Measurements from ENCODE around the gene ADAT2.
"Not testable (repeated sequence)": the region's sequence is repeated elsewhere in the genome, so short reads cannot be mapped to it uniquely, and the experiment has no call there.

ADAT2 gene

GRCh38 chr6:143468026-143468425, 17.5 kb upstream of the ADAT2 start:
- Histone ChIP-seq H3K9me3 (ENCODE audit: insufficient read depth, low read depth, low read length) (no peaks in the 10 kb centered on the region), H3K4me1 (ENCODE audit: insufficient read depth, low read length) (no peaks in the 10 kb centered on the region), H3K9ac (ENCODE audit: low read depth, low read length) (no peak overlapping the region), H3K36me3 (ENCODE audit: insufficient read depth, low read depth, low read length) (peaks cover 8% of the 10 kb centered on the region), H3K27me3 (ENCODE audit: insufficient read depth, low read length) (no peaks in the 10 kb centered on the region), H3K4me3 (ENCODE audit: low read length) (no peak overlapping the region), H3K27ac (ENCODE audit: low read length) (no peak overlapping the region)

- peaks cover 8% of the 10 kb centered on the region for H3K36me3 ChIP-seq (ENCODE audit: insufficient read depth, low read depth, low read length)
- H3K4me3 ChIP-seq (ENCODE audit: low read length) = no peak overlapping the region
- H3K27ac ChIP-seq (ENCODE audit: low read length) = no peak overlapping the region
- no peaks in the 10 kb centered on the region for H3K9me3 ChIP-seq (ENCODE audit: insufficient read depth, low read depth, low read length)
- H3K9ac ChIP-seq (ENCODE audit: low read depth, low read length) = no peak overlapping the region
- H3K4me1 ChIP-seq (ENCODE audit: insufficient read depth, low read length) = no peaks in the 10 kb centered on the region
- no peaks in the 10 kb centered on the region for H3K27me3 ChIP-seq (ENCODE audit: insufficient read depth, low read length)
Measured at GRCh38 chr6:143465546-143465945, 15.1 kb upstream of the ADAT2 start.

- Histone ChIP-seq H3K4me1 (ENCODE audit: insufficient read depth, low read length) (no peaks in the 10 kb centered on the region), H3K27me3 (ENCODE audit: insufficient read depth, low read length) (no peaks in the 10 kb centered on the region), H3K9me3 (ENCODE audit: insufficient read depth, low read depth, low read length) (no peaks in the 10 kb centered on the region), H3K9ac (ENCODE audit: low read depth, low read length) (no peak overlapping the region), H3K27ac (ENCODE audit: low read length) (no peak overlapping the region), H3K4me3 (ENCODE audit: low read length) (no peak overlapping the region), H3K36me3 (ENCODE audit: insufficient read depth, low read depth, low read length) (no peaks in the 10 kb centered on the region)
Measured at GRCh38 chr6:143457563-143458359, 7.3 kb upstream of the ADAT2 start.

- Histone ChIP-seq H3K9me3 (ENCODE audit: insufficient read depth, low read depth, low read length) (no peaks in the 10 kb centered on the region), H3K27ac (ENCODE audit: low read length) (no peak overlapping the region), H3K9ac (ENCODE audit: low read depth, low read length) (peak overlapping the region; percentile 71), H3K27me3 (ENCODE audit: insufficient read depth, low read length) (no peaks in the 10 kb centered on the region), H3K4me1 (ENCODE audit: insufficient read depth, low read length) (no peaks in the 10 kb centered on the region; the same call in 1 of the 2 replicates), H3K36me3 (ENCODE audit: insufficient read depth, low read depth, low read length) (no peaks in the 10 kb centered on the region), H3K4me3 (ENCODE audit: low read length) (peak overlapping the region; percentile 92)
Measured at GRCh38 chr6:143451531-143451930, 1.0 kb upstream of the ADAT2 start.

- no peaks in the 10 kb centered on the region for H3K27me3 ChIP-seq (ENCODE audit: insufficient read depth, low read length)
- no peaks in the 10 kb centered on the region for H3K36me3 ChIP-seq (ENCODE audit: insufficient read depth, low read depth, low read length)
- H3K27ac ChIP-seq (ENCODE audit: low read length) = peak overlapping the region; percentile 19
- peak overlapping the region; percentile 95 for H3K9ac ChIP-seq (ENCODE audit: low read depth, low read length)
- H3K4me3 ChIP-seq (ENCODE audit: low read length) = peak overlapping the region; percentile 92
- H3K9me3 ChIP-seq (ENCODE audit: insufficient read depth, low read depth, low read length) = no peaks in the 10 kb centered on the region
- no peaks in the 10 kb centered on the region; the same call in 1 of the 2 replicates for H3K4me1 ChIP-seq (ENCODE audit: insufficient read depth, low read length)
Measured at GRCh38 chr6:143449714-143450452, 612 bp downstream of the ADAT2 start.

- Histone ChIP-seq H3K4me1 (ENCODE audit: insufficient read depth, low read length) (peaks cover 3% of the 10 kb centered on the region; the same call in 1 of the 2 replicates), H3K9ac (ENCODE audit: low read depth, low read length) (peak overlapping the region; percentile 95; the same call in 1 of the 2 replicates), H3K4me3 (ENCODE audit: low read length) (peak overlapping the region; percentile 92), H3K27ac (ENCODE audit: low read length) (no peak overlapping the region), H3K36me3 (ENCODE audit: insufficient read depth, low read depth, low read length) (no peaks in the 10 kb centered on the region), H3K9me3 (ENCODE audit: insufficient read depth, low read depth, low read length) (no peaks in the 10 kb centered on the region), H3K27me3 (ENCODE audit: insufficient read depth, low read length) (no peaks in the 10 kb centered on the region)
Measured at GRCh38 chr6:143449082-143449713, 1.3 kb downstream of the ADAT2 start.

- H3K27ac ChIP-seq (ENCODE audit: low read length); H3K9ac ChIP-seq (ENCODE audit: low read depth, low read length); H3K4me1 ChIP-seq (ENCODE audit: insufficient read depth, low read length); H3K4me3 ChIP-seq (ENCODE audit: low read length); H3K9me3 ChIP-seq (ENCODE audit: insufficient read depth, low read depth, low read length); H3K36me3 ChIP-seq (ENCODE audit: insufficient read depth, low read depth, low read length); H3K27me3 ChIP-seq (ENCODE audit: insufficient read depth, low read length): not testable (repeated sequence)
Measured at GRCh38 chr6:143447865-143448264, 2.6 kb downstream of the ADAT2 start.

GRCh38 chr6:143443096-143443495, 7.4 kb downstream of the ADAT2 start:
- Histone ChIP-seq H3K4me3 (ENCODE audit: low read length) (no peak overlapping the region), H3K27me3 (ENCODE audit: insufficient read depth, low read length) (no peaks in the 10 kb centered on the region), H3K27ac (ENCODE audit: low read length) (no peak overlapping the region), H3K9me3 (ENCODE audit: insufficient read depth, low read depth, low read length) (no peaks in the 10 kb centered on the region), H3K9ac (ENCODE audit: low read depth, low read length) (no peak overlapping the region), H3K36me3 (ENCODE audit: insufficient read depth, low read depth, low read length) (peaks cover 24% of the 10 kb centered on the region), H3K4me1 (ENCODE audit: insufficient read depth, low read length) (peaks cover 6% of the 10 kb centered on the region; the same call in 1 of the 2 replicates)

- Histone ChIP-seq H3K4me3 (ENCODE audit: low read length) (no peak overlapping the region), H3K9me3 (ENCODE audit: insufficient read depth, low read depth, low read length) (no peaks in the 10 kb centered on the region), H3K27me3 (ENCODE audit: insufficient read depth, low read length) (no peaks in the 10 kb centered on the region), H3K9ac (ENCODE audit: low read depth, low read length) (no peak overlapping the region), H3K4me1 (ENCODE audit: insufficient read depth, low read length) (peaks cover 6% of the 10 kb centered on the region; the same call in 1 of the 2 replicates), H3K27ac (ENCODE audit: low read length) (no peak overlapping the region), H3K36me3 (ENCODE audit: insufficient read depth, low read depth, low read length) (peaks cover 36% of the 10 kb centered on the region)
Measured at GRCh38 chr6:143441680-143442545, 8.6 kb downstream of the ADAT2 start.

- Histone ChIP-seq H3K9me3 (ENCODE audit: insufficient read depth, low read depth, low read length) (no peaks in the 10 kb centered on the region), H3K9ac (ENCODE audit: low read depth, low read length) (no peak overlapping the region), H3K27ac (ENCODE audit: low read length) (no peak overlapping the region), H3K36me3 (ENCODE audit: insufficient read depth, low read depth, low read length) (peaks cover 43% of the 10 kb centered on the region), H3K4me3 (ENCODE audit: low read length) (no peak overlapping the region), H3K4me1 (ENCODE audit: insufficient read depth, low read length) (peaks cover 6% of the 10 kb centered on the region; the same call in 1 of the 2 replicates), H3K27me3 (ENCODE audit: insufficient read depth, low read length) (no peaks in the 10 kb centered on the region)
Measured at GRCh38 chr6:143441010-143441409, 9.5 kb downstream of the ADAT2 start.

- Histone ChIP-seq H3K9ac (ENCODE audit: low read depth, low read length) (no peak overlapping the region), H3K36me3 (ENCODE audit: insufficient read depth, low read depth, low read length) (peaks cover 53% of the 10 kb centered on the region), H3K4me1 (ENCODE audit: insufficient read depth, low read length) (no peaks in the 10 kb centered on the region), H3K27me3 (ENCODE audit: insufficient read depth, low read length) (no peaks in the 10 kb centered on the region), H3K9me3 (ENCODE audit: insufficient read depth, low read depth, low read length) (no peaks in the 10 kb centered on the region), H3K4me3 (ENCODE audit: low read length) (no peak overlapping the region), H3K27ac (ENCODE audit: low read length) (no peak overlapping the region)
Measured at GRCh38 chr6:143432588-143432987, 17.9 kb downstream of the ADAT2 start.
